GM11168 (cell line): ENCODE results near the gene CNTN5.

Experiments
- in situ Hi-C: fragments of 300-500 bp; cut with MboI; formaldehyde crosslinking; loops from one replicate; pipeline ENCODE4 v1.12.0; 2022; ENCODE audit warnings: low sequenced_read_pairs; ENCODE audit not compliant: unreplicated experiment

The CNTN5 gene

DNA sequence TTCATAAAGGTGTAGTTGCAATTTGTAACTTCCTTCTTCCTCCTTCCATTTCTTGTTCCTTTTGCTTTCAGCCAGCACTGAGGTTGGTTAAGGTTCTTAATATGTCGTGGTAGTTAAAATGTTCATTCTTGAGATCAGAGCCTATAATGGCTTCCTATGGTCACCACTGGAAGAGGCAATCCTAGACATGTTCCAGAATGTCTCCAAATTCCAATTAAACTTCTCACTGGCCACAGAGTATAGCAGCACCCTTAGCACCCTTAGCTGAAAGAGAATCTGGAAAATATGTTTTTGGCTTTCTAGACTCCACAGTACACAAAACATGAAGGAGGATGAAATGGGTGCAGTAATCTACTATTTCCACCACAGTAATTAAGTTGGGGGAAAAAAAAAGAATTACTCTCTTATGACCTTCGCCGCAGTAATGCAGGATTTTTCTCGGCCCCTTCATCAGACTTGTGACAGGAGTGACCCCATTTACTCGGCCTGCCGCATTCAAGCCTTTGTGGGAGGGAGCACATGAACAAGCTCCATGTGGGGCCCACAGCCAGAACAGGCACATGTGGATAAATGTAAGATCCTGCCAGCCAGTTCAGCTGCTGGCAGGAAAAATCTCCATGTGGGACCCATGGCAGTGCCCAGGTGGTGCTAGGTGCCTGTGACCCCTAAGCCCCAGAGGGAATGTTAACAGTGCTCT, 1317.5 kb downstream of the CNTN5 start:
- in situ Hi-C loops = no loop called here

DNA sequence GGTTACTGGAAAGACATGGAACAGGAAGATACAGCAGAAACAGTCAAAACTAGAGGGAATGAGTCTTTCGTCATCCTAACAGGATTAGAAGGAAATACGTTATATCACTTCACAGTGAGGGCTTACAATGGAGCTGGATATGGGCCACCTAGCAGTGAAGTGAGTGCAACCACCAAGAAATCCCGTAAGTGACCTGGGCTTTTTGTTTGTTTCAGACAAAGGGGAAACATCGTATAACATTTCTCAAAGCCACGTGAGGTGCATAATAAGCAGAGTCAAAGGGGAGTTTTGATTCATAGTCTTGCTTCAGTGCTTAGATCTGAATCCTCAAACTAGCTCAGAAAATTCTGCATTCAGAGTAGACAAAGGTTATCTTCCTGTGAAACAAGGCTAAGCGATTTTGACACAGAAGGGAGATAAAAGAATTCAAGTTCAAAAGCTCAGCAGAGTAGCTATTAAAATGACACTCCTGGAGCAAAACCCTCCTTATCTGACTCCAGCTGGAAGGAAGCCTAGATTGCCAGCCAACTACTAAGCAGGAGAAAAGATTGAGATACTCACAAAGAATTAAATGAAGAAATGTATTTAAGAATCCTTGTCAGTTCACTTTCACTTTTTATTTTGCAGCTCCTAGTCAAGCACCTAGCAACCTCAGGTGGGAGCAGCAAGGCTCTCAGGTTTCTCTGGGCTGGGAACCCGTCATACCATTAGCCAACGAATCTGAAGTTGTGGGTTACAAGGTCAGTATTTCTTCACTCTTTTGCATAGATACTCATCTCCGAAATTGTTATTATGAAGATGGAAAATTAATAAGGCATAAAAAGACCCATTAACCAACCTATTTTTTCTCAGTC, 1319.9 kb downstream of the CNTN5 start:
- in situ Hi-C loops = no loop called here

DNA sequence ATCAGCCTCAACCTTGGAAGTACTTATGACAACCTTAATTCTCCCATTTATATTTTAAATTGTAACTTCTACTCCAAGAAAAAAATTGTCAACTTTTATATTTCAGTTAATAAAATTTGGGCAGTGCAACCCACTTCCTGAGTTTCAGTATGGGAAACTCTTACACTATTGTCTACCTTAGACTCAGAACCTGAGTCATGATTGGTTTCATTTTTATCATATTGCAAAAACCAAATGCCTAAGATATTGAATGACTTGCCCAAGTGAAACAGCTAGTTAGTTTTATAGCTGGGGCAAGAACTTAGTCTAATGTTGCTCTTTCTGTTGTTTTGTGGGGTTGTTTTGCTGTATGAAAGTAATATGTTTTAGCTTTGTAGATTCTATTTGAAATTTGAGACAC, 1332.3 kb downstream of the CNTN5 start:
- in situ Hi-C loops = no loop called here

DNA sequence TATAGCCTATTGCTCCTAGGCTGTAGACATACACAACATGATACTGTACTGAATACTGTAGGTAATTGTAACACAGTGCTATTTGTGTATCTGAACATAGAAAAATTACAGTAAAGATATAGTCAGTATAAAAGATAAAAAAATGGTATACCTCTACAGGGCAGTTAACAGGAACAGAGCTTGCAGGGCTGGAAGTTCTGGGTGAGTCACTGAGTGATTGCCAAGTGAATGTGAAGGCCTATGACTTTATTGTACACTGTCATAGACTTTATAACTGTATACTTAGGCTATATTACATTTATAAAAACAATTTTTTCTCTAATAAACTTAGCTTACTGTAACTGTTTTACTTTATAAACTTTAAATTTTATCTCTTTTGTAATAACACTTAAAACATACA, 1334.0 kb downstream of the CNTN5 start:
- in situ Hi-C loops = no loop called here

DNA sequence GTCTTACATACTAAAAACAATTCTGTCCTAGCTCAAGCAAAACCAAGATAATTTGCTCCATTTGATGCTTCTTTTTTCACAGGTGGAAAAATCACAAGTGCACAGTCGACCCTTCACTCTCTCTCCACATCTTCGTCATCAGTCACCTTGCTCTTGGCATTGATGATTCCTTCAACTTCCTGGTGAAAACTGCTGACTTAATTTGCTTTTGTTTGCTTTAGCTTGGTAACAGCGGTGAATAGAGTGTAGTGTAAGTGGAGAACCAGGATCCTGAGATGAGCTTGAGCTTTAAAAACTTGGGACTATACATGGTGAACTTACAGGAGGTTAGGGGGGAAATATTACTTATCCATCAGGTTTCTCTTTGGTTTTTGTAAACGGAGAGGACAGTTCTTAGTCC, 1335.3 kb downstream of the CNTN5 start:
- in situ Hi-C loops = no loop called here

DNA sequence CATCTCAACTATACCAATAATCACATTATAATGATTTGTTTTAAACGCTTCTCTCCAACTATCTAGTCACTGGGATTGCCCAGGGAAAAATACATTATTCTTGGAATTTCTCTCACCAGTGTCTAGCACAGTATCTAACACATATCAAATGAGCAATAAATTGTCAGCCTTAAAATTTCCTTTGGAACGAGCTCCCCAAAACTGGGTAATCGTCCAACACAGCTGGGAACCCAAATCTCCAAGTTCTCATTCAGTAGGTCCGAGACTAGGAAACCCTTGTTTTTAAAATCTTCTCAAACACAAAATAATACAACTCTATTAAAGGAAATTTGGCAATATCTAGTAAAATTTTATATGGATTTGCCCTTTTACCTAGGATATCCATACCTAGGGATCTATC, 1338.5 kb downstream of the CNTN5 start:
- in situ Hi-C loops = no loop called here

DNA sequence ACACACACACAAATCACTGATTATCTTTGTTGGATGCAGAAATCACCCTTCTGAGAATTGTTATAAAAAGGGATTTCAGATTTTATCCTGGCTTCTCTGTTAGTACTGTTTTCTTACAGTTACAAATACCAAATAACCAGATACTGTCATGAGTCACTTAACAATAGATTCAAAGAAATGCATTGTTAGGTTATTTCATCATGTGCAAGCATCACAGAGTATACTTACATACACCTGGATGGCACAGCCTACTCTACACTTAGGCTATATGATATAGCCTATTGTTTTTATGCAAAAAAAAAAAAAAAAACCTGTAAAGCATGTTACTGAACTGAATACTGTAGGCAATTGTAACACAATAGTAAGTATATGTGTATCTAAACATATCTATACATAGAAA, 1347.1 kb downstream of the CNTN5 start:
- in situ Hi-C loops = no loop called here

DNA sequence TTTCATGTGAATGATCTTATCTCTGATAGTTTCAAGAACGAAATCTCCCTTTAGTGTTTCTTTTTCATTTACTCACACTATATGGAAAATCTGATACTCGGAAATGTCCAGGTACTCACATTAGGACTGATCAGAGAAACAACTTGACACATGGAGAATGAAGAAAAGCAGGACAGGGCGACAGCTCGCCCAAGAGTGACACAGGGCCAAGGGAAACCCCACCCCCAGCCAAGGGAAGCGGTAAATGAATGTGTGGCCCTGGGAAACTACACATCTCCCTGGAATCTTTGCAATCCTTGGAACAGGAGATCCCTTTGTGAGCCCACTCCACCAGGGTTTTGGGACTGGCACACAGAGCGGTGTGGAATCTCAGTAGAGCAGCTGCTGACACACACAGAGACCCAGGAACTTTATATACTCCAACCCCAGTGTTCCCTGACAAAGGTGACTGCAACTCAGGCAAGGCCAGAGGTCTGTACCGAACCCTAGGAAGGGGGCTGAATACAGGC, 1362.7 kb downstream of the CNTN5 start:
- in situ Hi-C loops = no loop called here

DNA sequence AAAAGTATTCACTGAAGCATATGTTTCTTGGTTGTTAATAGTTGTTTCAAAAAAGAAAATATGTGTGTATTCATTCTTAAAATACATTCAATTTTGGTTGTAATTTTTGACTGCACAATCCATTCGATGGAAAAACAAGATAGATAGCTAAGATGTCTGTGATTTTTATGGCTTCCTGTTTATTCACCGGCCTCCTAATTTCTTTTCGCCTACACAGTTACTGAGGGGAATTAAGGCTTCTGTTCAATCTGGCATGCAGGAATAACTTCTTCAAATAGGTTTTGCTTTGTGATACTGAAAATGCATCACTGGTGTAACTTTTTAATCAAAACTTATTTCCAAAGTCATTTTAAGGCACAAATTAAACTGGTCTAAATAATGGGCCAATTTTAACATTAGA, 1375.5 kb downstream of the CNTN5 start:
- in situ Hi-C loops = no loop called here

DNA sequence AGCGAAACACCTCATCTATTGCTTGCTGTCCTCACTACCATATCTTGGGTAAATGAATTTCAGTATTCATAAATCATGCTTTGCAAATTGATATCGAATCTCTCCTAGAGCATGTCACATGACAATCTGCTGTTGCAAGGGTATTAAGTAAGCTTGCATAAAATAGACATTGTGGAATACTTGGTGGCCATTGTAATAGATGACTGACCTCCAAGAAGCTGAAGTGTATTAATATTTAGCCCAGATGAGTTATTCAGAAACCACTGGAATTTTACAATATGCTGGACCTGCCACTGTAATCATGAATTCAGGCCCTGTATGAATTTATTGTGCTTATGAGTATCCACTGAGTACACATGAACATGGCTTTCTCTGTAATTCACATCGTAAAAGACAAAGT, 1376.7 kb downstream of the CNTN5 start:
- in situ Hi-C loops = no loop called here

DNA sequence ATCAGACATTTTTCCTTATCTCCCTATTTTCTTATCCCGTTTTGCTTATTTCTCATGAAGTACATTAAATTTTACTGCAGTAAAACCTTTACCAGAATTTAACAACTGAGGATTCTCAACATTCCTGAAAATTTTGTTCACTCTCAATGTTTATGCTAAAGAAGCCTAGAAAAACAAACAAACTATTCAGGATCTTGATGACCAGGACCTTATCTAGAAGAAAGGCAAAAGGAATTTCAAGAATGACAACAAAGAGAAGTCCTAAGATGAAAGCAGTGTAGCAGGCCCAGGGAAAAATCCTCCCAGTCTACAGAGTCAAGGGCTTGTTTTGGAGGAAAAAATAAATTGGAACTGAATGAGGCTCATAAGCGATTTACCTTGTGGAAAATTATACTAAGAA, 1383.1 kb downstream of the CNTN5 start:
- in situ Hi-C loops = no loop called here

DNA sequence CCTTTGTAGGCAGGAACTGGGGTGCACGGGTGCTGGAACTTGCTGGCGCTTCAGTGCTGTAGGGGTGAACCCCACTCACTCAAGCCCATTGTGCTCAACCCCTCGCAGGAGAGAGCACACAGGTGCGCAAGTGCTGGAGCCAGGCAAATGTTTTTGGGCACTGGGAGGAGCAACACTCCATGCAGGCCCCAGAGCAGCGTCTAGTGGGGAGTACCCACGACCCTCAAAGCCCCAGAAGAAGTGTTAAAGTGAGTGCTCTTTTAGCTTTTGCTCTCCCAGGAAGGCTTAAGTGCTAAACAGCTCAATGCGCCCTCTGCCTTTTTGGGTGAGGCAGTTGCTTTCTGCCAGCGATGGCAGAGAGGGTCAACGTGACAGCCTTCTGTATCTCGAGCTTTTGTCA, 1384.2 kb downstream of the CNTN5 start:
- in situ Hi-C loops = no loop called here
